Tongue (tissue), 2 donors: ENCODE measurements around the gene NPM1. TPM values are rescaled to one million over a fixed set of nuclear protein-coding genes. Genes with fewer than 3 reads are reported as not detected.
A peak's percentile ranks its signal among the peaks of the same experiment; 100 is the strongest.

Experiments used
- DNase-seq: peaks from one replicate; pipeline ENCODE4 v3.0.0-alpha.2; 2015
- total RNA-seq: library from RNA; depleted of rRNA; stranded (reverse); fragments of >200 nt; gene quantifications from one replicate; pipeline ENCODE4 v1.2.3, GENCODE V29; 2014

NPM1 gene
- total RNA-seq, 1 donor from 2014 or later, result 770 TPM

- no peak for DNase-seq
Observed at GRCh38 chr5:171428168-171428696, 40.6 kb downstream of the NPM1 start.

DNA sequence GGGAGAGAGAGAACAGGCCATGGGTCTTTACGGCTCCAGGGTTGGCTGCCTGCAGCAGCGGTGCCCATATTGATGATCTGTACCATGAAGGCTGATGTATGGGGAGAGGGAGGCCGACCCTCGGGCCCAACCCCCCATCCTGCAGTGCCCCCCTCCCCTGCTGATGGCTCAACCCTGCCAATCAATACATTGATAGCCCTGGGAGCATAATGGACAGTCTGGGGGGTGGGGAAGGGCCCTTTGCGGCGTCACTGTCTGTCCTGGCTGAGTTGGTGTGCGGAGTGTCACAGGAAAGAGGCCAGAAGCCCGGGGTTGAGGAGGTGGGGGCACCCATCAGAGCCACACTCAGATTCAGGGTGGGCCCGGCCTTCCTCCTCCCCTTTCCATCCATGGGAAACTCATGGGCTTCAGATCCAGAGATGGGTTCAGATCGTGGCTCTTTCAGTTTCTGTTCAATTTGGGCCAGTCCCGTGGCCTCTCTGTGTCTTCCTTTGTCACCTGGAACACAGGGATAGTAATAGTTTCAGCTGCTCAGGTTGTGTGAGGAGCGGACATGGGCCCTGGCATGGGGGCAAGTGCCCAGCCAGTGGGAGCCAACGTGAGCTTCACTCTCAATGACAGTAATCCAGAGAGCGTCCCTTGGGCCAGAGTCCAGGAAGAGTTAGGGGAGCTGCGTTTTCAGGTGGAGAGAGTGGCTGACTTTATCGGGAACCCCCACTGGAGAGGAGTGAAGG, 41.3 kb downstream of the NPM1 start:
- no peak for DNase-seq

- DNase-seq, result no peak
Observed at GRCh38 chr5:171429543-171429910, 41.9 kb downstream of the NPM1 start.

DNA sequence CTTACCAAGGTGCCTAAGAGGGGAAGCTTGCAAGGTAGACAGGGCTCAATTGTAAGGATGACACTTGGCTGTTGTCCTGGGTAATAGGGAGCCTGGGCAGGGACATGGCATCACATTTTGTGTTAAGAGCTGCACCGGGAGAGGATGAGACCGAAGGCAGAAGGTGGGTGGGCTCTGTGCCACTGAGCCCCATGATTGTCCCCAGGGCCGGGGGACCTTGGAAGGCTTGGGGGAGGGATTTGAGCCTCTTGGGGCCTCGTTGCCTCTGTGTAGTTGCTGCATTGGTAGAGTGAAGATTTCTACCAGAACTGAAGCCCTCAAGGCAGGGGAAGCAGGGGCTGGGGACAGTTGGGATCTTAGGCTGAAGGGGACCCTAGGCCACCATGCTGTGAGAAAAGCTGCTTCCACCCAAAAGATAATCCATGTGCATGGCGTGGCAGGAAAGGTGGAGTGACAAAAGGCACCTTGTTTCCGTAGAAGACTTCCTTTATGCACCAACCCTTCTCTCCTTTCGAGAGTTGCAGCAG, 43.7 kb downstream of the NPM1 start:
- no peak for DNase-seq

DNA sequence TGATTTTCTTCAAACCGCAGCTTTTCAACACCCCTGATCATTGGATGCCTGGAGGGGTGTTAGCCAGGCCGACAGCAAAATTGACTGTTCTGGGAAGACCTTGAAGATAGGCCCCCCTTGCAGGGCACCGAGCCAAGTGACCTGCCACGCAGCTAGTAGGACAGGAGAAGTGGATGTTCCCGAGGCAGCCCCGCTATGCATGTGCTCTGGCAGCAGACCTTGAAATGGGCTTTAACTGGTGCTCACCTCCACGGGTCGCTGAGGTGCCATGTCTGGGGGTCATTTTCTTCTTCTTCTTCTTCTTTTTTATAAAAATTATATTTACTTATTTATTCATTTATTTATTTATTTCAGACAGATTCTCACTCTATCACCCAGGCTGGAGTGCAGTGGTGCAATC, 44.4 kb downstream of the NPM1 start:
- no peak for DNase-seq

DNA sequence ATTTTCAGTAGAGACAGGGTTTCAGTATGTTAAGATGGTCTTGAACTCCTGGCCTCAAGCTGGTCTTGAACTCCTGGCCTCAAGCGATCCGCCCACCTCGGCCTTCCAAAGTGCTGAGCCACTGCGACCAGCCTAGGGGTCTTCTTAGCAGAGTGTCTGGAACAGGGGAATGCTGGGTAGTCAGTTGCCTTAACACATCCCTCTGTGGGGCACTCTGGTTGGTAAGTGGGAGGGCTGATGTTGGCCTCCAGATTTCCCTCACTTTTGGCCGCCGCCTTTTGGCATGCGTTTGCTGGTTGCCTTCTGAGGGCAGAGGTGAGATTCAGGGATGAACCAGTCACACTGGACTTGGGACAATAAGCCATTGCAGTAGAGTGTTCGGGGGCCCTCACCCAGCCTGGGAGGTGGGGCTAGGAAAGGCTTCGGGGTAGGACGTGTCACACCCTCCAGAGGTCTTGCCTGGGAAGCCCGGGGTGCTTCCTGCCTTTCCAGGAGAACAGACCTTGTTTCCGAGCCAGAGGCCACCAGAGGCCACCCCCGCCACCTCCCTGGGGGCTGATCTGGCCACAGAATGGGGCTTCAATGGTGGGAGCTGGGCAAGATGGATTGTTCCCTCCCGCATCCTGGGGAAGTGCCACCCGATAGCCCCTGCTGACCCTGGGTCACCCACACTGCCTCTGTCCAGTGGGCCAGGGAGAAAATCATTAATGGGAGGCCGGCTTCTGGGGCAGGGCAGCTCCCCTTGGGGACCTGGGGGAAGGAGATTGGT, 45.1 kb downstream of the NPM1 start:
- DNase-seq, result no peak

- no peak for DNase-seq
Observed at GRCh38 chr5:171433352-171433698, 45.7 kb downstream of the NPM1 start.

DNA sequence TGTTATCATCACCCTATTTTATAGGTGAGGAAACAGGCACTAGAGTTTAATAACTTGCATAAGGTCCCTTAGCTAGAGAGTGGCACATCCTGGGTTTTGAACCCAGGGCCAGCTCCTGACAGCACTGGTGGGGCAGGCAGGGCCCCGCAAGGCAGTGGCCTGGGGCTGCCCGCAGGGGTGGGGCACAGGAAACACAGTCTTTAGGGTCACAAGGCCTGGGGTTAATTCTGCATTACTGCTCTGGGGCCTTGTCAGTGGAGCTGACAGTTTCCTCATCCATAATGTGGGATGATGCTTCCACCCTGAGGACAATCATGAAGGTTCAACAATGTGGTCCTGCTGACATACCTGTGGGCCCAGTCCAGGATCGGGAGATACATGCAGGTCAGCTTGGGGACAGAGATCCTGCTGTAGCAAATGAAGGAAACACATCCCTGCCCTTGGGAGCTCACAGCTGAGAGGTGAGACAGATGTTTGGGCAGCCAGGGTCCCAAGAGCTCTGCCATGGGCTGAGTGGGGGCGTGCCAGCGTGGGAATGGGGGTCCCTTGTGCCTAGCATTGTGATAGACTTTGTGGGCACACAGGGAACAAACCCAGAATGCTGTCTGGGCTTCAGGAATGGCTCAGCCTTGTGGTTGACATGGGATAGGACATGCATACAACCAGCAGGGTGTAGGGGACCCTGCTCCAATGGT, 46.5 kb downstream of the NPM1 start:
- no peak for DNase-seq

DNA sequence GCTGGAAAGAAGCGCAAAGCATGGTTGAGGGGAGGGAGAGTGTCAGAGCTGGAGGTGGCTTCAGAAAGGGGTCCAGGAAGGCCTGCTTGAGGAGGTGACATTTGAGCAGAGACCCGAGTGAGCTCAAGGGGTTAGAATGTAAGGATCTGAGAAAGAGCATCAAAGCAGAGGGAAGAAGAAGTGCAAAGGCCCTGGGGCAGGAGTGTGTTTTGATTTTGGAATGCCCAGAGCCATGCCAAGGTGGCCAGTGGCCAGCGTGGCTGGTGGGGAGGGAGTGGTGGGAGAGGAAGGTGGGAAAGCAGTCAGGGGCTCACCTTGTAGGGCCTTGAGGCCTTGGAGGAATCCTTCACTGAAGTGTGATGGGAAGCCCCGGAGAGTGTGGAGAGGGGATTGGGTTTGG, 47.2 kb downstream of the NPM1 start:
- no peak for DNase-seq

GRCh38 chr5:171435908-171436307, 48.3 kb downstream of the NPM1 start:
- DNase-seq, result no peak

DNA sequence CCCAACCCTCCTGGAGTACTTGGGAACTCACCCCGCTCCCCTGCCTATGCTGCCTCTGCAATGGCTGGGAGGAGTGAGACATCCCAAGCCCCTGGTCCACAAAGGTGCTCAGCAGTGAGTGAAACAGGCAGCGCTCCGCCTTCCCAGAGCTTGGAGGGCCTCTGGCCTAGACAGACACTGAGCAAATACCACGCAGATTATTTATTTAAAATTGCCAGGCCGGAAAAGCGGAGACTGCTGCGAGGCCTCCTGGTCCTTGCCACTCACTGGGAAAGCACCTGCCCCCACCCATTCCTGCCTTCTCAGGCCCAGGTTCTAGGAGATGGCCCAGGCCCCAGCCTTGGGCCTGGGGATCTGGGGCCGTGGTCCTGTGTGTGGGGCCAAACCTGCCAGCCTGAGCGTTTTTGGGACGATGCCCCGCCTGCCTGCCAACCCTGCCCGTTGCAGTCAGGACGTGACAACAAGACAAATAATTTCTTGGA, 49.2 kb downstream of the NPM1 start:
- DNase-seq, result no peak

GRCh38 chr5:171437286-171437821, 49.7 kb downstream of the NPM1 start:
- DNase-seq, result peak; percentile 50

DNA sequence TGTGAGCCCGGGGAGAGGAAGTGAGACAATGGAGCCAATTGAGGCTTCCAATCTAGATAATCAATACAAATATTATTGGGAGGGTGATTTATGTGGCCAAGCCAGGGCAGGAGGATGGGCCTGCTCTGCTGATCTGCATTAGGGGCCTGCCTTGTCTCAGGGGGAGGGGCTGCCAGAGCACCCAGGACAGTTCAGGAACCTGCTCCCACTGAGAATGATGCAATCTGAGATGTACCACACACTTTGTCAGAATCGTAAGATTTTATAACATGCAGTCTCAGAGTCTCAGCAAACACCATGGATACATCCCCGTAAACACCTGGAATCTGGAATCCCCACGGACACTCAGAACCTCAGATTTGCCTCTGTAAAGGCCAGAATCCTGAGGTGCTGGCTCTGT, 51.1 kb downstream of the NPM1 start:
- DNase-seq, result no peak

GRCh38 chr5:171441246-171441791, 53.7 kb downstream of the NPM1 start:
- DNase-seq, result no peak

- peak; percentile 63 for DNase-seq
Observed at GRCh38 chr5:171442287-171443042, 54.8 kb downstream of the NPM1 start.

- DNase-seq, result no peak
Observed at GRCh38 chr5:171444582-171444981, 56.9 kb downstream of the NPM1 start.

- DNase-seq, result peak; percentile 80
Observed at GRCh38 chr5:171445644-171446516, 58.2 kb downstream of the NPM1 start.

DNA sequence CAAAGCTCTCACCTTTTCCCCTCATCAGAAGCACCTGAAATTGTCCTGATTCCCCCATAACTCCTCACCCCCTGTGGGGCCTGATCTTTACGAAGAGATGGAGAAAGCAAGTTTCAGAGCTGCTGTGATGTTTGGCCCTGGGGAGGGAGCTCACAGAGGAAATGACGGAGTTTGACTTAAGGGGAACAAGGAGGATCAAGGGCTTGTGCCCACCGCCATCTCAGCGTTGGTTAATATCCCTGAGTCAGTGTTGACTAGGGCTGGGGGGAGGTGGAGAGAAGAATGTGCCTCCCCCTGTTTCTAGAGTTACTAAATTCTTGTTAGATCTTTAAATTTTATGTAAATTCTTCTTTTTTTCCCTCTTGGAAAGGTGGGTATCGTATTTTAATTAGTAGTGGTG, 59.6 kb downstream of the NPM1 start:
- no peak for DNase-seq

DNA sequence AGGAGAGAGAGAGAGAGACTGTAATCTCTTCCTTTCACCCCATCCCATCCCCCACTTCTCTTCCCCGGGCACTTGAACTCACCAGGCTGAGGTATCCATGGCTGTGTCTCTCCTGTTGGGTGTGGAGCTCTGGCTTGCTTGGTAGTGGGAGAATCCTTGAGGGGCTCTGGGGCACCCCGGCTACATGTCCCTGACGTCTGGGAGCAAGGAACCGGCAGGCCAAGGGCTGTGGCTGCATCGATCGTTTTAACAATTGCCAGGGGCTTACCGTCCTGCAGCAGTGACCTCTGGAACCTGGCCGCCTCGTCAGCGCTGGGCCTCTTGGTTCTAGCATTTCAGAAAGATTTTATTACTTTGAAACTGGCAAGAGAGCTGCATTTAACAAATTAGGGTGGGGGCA, 61.8 kb downstream of the NPM1 start:
- no peak for DNase-seq
